HS-5 (cell line): Measurements from ENCODE around the gene FKTN.
"Not testable (repeated sequence)": the region's sequence is repeated elsewhere in the genome, so short reads cannot be mapped to it uniquely, and the experiment has no call there.

Experiments used
- DNase-seq: peaks from one replicate; pipeline ENCODE4 v3.0.0-alpha.2; 2012; ENCODE audit warnings: low read depth

The FKTN gene

GRCh38 chr9:105557804-105558610 lies at the start of gene FKTN:
TSS of gene FKTN (plus strand) at chr9:105558131. CDS start at chr9:105575033, 16,902 bp downstream.
- DNase-seq: peak; percentile 44

GRCh38 chr9:105508530-105508929 lies 49.4 kb upstream of the FKTN start:
- no peak for DNase-seq

- DNase-seq: peak; percentile 38
Measured at GRCh38 chr9:105510024-105510423, 47.9 kb upstream of the FKTN start.

- DNase-seq: no peak
Measured at GRCh38 chr9:105511446-105511845, 46.5 kb upstream of the FKTN start.

GRCh38 chr9:105515811-105516413 lies 42.0 kb upstream of the FKTN start:
- DNase-seq: no peak

GRCh38 chr9:105519710-105520369 lies 38.1 kb upstream of the FKTN start:
- DNase-seq: not testable (repeated sequence)

- DNase-seq: not testable (repeated sequence)
Measured at GRCh38 chr9:105520992-105521391, 36.9 kb upstream of the FKTN start.

GRCh38 chr9:105522618-105523385 lies 35.1 kb upstream of the FKTN start:
- not testable (repeated sequence) for DNase-seq

- no peak for DNase-seq
Measured at GRCh38 chr9:105531530-105531929, 26.4 kb upstream of the FKTN start.

- DNase-seq: no peak
Measured at GRCh38 chr9:105535920-105536668, 21.8 kb upstream of the FKTN start.

- DNase-seq: no peak
Measured at GRCh38 chr9:105539452-105539851, 18.5 kb upstream of the FKTN start.

- DNase-seq: no peak
Measured at GRCh38 chr9:105541838-105542237, 16.1 kb upstream of the FKTN start.

- DNase-seq: no peak
Measured at GRCh38 chr9:105554042-105554441, 3.9 kb upstream of the FKTN start.

GRCh38 chr9:105572455-105572854 lies 14.5 kb downstream of the FKTN start:
- no peak for DNase-seq

- not testable (repeated sequence) for DNase-seq
Measured at GRCh38 chr9:105579952-105580351, 22.0 kb downstream of the FKTN start.

- DNase-seq: not testable (repeated sequence)
Measured at GRCh38 chr9:105581550-105581949, 23.6 kb downstream of the FKTN start.

- no peak for DNase-seq
Measured at GRCh38 chr9:105593145-105593544, 35.2 kb downstream of the FKTN start.

- peak; percentile 10 for DNase-seq
Measured at GRCh38 chr9:105608721-105609598, 51.0 kb downstream of the FKTN start.

GRCh38 chr9:105621001-105621400 lies 63.1 kb downstream of the FKTN start:
- DNase-seq: no peak

GRCh38 chr9:105625088-105625487 lies 67.2 kb downstream of the FKTN start:
- no peak for DNase-seq
